Neural cell (in vitro differentiated cells): ENCODE results near the gene CAV2. TPM values are rescaled to one million over a fixed set of nuclear protein-coding genes. Genes with fewer than 3 reads are reported as not detected.

ENCODE experiments used
- H2AFZ ChIP-seq: fragments of 200-600, 300-800 bp; sonication (generic), shearing (Covaris generic); 2 replicates; pipeline ENCODE4 v1.6.0; 2014; ENCODE audit warnings: low read depth, mild to moderate bottlenecking, antibody characterized with exemption, low read length, moderate library complexity
- H3F3A ChIP-seq: fragments of 200-600 bp; shearing (Covaris generic); 2 replicates; pipeline ENCODE4 v1.6.1; 2016; ENCODE audit warnings: mild to moderate bottlenecking, moderate library complexity, mixed read lengths, antibody characterized with exemption, low read length; ENCODE audit not compliant: insufficient read depth, poor library complexity, severe bottlenecking
- H3K27ac ChIP-seq: fragments of 200-600, 300-800 bp; sonication (generic), shearing (Covaris generic); 2 replicates; pipeline ENCODE4 v1.5.1; 2014; ENCODE audit warnings: mild to moderate bottlenecking, low read length, moderate library complexity
- H3K27me3 ChIP-seq: fragments of 300-800, 200-600 bp; sonication (generic), shearing (Covaris generic); 2 replicates; pipeline ENCODE4 v1.6.0; 2014; ENCODE audit warnings: mild to moderate bottlenecking, low read depth, low read length, moderate library complexity; ENCODE audit not compliant: insufficient read depth
- H3K36me3 ChIP-seq: fragments of 300-800, 200-600 bp; sonication (generic), shearing (Covaris generic); 2 replicates; pipeline ENCODE4 v1.5.1; 2014; ENCODE audit warnings: mild to moderate bottlenecking, antibody characterized with exemption, low read length, moderate library complexity; ENCODE audit not compliant: insufficient read depth
- H3K4me2 ChIP-seq: fragments of 300-800, 200-600 bp; sonication (generic), shearing (Covaris generic); 2 replicates; pipeline ENCODE4 v1.6.0; 2014; ENCODE audit warnings: mild to moderate bottlenecking, low read length
- H3K4me3 ChIP-seq: fragments of 300-800, 200-600 bp; sonication (generic), shearing (Covaris generic); 2 replicates; pipeline ENCODE4 v1.5.1; 2014; ENCODE audit warnings: mild to moderate bottlenecking, low read length, moderate library complexity
- H3K79me2 ChIP-seq: fragments of 200-600 bp; shearing (Covaris generic); replicated peaks from 2 replicates; pipeline ENCODE4 v1.6.0; 2014; ENCODE audit warnings: mild to moderate bottlenecking, low read length, moderate library complexity; ENCODE audit not compliant: insufficient read depth
- H3K9ac ChIP-seq: fragments of 300-800, 200-600 bp; sonication (generic), shearing (Covaris generic); 2 replicates; pipeline ENCODE4 v1.6.1; 2016; ENCODE audit warnings: mild to moderate bottlenecking, low read length, mixed read lengths
- H3K9me2 ChIP-seq: fragments of 200-600 bp; shearing (Covaris generic); 2 replicates; pipeline ENCODE4 v1.6.1; 2016; ENCODE audit warnings: mild to moderate bottlenecking, low read length, mixed read lengths; ENCODE audit not compliant: insufficient read depth
- H3K9me3 ChIP-seq: fragments of 200-600, 300-800 bp; sonication (generic), shearing (Covaris generic); 2 replicates; pipeline ENCODE4 v1.6.1; 2016; ENCODE audit warnings: mild to moderate bottlenecking, mixed run types, low read length, moderate library complexity, mixed read lengths
- H4K20me1 ChIP-seq: fragments of 200-600 bp; shearing (Covaris generic); 2 replicates; pipeline ENCODE4 v1.6.1; 2016; ENCODE audit warnings: mild to moderate bottlenecking, mixed run types; ENCODE audit not compliant: insufficient read depth
- CTCF ChIP-seq: fragments of 450-650 bp; IDR thresholded peaks from 2 replicates; pipeline ENCODE4 v1.5.1; 2014; ENCODE audit warnings: antibody characterized with exemption, mild to moderate bottlenecking, moderate library complexity; ENCODE audit not compliant: poor library complexity, severe bottlenecking
- EP300 ChIP-seq: fragments of 450-650 bp; conservative IDR thresholded peaks from 2 replicates; pipeline ENCODE4 v1.6.1; 2014; ENCODE audit warnings: antibody characterized with exemption, mild to moderate bottlenecking, moderate library complexity; ENCODE audit not compliant: poor library complexity, severe bottlenecking
- EZH2 ChIP-seq: fragments of 200-600, 300-800 bp; shearing (Covaris generic), sonication (generic); IDR thresholded peaks from 2 replicates; pipeline ENCODE4 v1.6.1; 2014; ENCODE audit warnings: antibody characterized with exemption, low read length, borderline replicate concordance, mild to moderate bottlenecking; ENCODE audit not compliant: insufficient read depth, poor library complexity, severe bottlenecking
- MXI1 ChIP-seq: fragments of 450-650 bp; conservative IDR thresholded peaks from 2 replicates; pipeline ENCODE4 v1.6.1; 2014; ENCODE audit warnings: antibody characterized with exemption, mild to moderate bottlenecking; ENCODE audit not compliant: poor library complexity, severe bottlenecking
- POLR2AphosphoS5 ChIP-seq: IDR thresholded peaks from 2 replicates; pipeline ENCODE4 v1.6.1; 2012
- RAD21 ChIP-seq: fragments of 450-650 bp; conservative IDR thresholded peaks from 2 replicates; pipeline ENCODE4 v1.6.1; 2014; ENCODE audit warnings: antibody characterized with exemption, mild to moderate bottlenecking, moderate library complexity
- REST ChIP-seq: IDR thresholded peaks from 2 replicates; pipeline ENCODE4 v1.6.1; 2012; ENCODE audit warnings: borderline replicate concordance
- SMC3 ChIP-seq: fragments of 450-650 bp; conservative IDR thresholded peaks from 2 replicates; pipeline ENCODE4 v1.6.1; 2014; ENCODE audit warnings: antibody characterized with exemption, mild to moderate bottlenecking, moderate library complexity; ENCODE audit not compliant: poor library complexity
- TAF1 ChIP-seq: IDR thresholded peaks from 2 replicates; pipeline ENCODE4 v1.6.1; 2012; ENCODE audit warnings: low read depth
- polyA plus RNA-seq: library from polyadenylated mRNA; depleted of rRNA; stranded (reverse); fragments of >200 nt; gene quantifications from 2 replicates; pipeline ENCODE4 v1.2.3, GENCODE V29; 2014

CAV2 gene
- polyA plus RNA-seq, 1 donor from 2014 or later = not detected

DNA sequence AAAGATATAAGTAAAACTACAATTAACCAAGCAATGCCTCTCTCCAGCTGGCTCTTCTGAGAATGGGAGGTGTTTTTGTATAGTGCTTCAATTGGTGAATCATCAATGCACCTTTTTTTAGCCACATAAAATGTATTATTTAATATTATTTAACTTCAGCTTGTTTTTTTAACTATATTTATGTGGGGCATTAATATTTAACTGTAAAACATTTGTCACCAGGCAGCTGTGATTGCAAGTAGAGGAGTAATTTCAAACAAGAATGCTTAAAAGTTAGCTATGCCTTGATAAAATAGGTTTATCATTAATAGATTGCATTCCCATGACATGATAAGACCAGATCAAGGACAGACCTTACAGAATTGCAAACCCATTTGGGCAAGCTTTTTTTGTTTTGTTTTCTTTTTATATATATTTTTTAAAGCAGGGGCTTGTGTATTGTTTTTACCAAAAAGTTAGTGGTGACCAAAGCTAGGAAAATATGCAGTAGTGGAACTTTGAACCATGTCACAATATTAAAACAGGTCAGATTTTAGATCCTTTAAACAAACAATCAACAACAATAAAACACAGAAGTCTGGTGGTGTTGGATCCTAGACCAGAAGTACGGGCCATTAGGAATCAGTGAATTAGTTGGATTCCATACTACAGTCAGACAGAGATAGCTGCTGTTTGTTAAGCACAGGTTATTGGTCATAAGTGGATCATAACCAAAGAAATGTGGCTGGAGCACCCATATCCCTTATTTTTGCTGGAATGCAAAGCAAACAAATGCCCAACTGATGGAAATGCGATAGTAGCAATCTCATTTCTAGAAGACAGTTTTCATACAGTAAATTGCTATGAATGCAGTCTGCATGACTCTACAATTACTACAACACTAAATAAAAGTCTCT, 2.9 kb downstream of the CAV2 start:
- Histone ChIP-seq H3K27ac (no peak overlapping the region), H3K9ac (no peak overlapping the region), H3K9me2 (no peaks in the 10 kb centered on the region), H3K9me3 (no peaks in the 10 kb centered on the region), H3K36me3 (no peaks in the 10 kb centered on the region), H3F3A (no peaks in the 10 kb centered on the region), H3K4me3 (no peak overlapping the region), H4K20me1 (no peaks in the 10 kb centered on the region), H2AFZ (no peak overlapping the region), H3K4me2 (no peak overlapping the region), H3K79me2 (no peaks in the 10 kb centered on the region), H3K27me3 (peaks cover 37% of the 10 kb centered on the region)
- TF ChIP-seq RAD21 (no peak), EZH2 (no peak), REST (no peak), SMC3 (no peak), CTCF (no peak), MXI1 (no peak), POLR2AphosphoS5 (no peak), EP300 (no peak), TAF1 (no peak)

- Histone ChIP-seq H3K27ac (no peak overlapping the region), H2AFZ (no peak overlapping the region), H3K79me2 (no peaks in the 10 kb centered on the region), H3K9me3 (no peaks in the 10 kb centered on the region), H3K9ac (no peak overlapping the region), H3K4me2 (no peak overlapping the region), H3K36me3 (no peaks in the 10 kb centered on the region), H3F3A (no peaks in the 10 kb centered on the region), H3K9me2 (no peaks in the 10 kb centered on the region), H3K27me3 (peaks cover 36% of the 10 kb centered on the region), H3K4me3 (no peak overlapping the region), H4K20me1 (no peaks in the 10 kb centered on the region)
- TF ChIP-seq TAF1 = no peak
- TF ChIP-seq RAD21 = no peak
- TF ChIP-seq EZH2 = no peak
- no peak for TF ChIP-seq EP300
- no peak for TF ChIP-seq POLR2AphosphoS5
- no peak for TF ChIP-seq SMC3
- TF ChIP-seq REST = no peak
- no peak for TF ChIP-seq CTCF
- no peak for TF ChIP-seq MXI1
These were observed 4.3 kb downstream of the CAV2 start for GRCh38 chr7:116503835-116504234.
